Measurements from ENCODE around the gene OR4K2. TPM values are rescaled to one million over a fixed set of nuclear protein-coding genes. Genes with fewer than 3 reads are reported as not detected.

The OR4K2 gene
- total RNA-seq, 1 donor from 2014 or later, result not detected

DNA sequence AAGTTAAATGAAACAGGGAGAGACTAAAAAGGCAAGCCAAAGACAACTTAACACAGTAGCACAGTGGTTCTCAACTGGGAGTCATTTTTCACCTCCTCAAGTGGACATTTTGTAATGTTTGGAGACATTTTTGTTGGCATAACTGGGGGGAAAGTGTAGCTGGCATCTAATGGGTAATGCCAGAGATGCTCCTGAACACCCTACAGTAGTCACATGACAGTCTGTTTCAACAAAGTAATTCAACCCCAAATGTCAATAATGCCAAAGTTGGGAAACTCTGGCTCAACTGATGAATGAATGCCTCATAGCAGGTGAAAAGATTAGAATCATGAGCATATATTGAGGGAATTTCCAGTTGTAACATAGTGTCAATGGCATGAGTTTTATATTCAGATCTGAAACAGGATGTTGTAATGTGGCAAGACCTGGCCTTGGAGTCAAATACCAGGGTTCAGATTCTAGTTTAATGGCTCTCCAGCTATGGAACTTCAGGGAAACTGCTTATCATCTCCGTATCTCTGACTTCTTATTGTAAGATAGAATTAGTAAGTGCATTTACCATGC, 43.1 kb downstream of the OR4K2 start:
- DNase-seq (ENCODE audit: low read depth), result no peak
- TF ChIP-seq, protein P1, sequence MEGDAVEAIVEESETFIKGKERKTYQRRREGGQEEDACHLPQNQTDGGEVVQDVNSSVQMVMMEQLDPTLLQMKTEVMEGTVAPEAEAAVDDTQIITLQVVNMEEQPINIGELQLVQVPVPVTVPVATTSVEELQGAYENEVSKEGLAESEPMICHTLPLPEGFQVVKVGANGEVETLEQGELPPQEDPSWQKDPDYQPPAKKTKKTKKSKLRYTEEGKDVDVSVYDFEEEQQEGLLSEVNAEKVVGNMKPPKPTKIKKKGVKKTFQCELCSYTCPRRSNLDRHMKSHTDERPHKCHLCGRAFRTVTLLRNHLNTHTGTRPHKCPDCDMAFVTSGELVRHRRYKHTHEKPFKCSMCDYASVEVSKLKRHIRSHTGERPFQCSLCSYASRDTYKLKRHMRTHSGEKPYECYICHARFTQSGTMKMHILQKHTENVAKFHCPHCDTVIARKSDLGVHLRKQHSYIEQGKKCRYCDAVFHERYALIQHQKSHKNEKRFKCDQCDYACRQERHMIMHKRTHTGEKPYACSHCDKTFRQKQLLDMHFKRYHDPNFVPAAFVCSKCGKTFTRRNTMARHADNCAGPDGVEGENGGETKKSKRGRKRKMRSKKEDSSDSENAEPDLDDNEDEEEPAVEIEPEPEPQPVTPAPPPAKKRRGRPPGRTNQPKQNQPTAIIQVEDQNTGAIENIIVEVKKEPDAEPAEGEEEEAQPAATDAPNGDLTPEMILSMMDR (conservative IDR thresholded peaks at IDR 0.05; ENCODE audit: low read depth, low read length), result no peak

DNA sequence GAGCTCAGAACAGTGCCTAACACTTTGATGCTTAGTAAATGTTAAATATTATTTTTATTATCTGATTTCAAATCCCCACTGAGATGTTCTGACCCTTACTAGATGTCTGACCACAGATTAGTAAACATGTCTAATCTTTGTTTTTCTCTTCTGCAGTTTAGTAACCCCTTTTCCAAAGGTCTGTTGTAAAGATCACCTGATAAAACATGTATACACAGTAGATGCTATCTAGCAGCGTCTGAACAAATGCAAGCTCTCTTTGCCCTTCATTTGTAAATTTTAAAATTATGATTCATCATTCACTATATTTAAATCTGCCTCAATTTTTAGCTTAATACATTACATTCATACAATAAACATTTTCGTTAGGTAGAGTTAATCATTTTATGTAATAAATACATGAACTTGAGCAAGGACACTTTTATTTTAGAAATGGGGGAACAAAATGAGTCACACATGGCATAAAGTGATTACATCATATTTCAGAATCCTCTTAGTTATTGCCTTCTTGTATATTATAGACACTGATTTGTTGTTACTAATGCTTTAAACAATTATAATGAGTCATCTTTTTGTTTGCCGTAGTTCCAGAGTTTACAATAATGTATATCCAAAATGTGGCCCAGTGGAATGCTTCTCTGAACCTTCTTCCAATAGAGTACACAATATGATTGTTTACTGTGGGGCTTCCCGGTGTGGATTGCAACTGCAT, 43.8 kb downstream of the OR4K2 start:
- DNase-seq (ENCODE audit: low read depth), result no peak
- H3K4me3 ChIP-seq (ENCODE audit: low read depth, low read length), result no peak overlapping the region
- TF ChIP-seq, protein P1 (conservative IDR thresholded peaks at IDR 0.05; ENCODE audit: low read depth, low read length), result no peak

More for the DNA sequence above, 43.1 kb downstream of the OR4K2 start:
- no peak overlapping the region for H3K4me3 ChIP-seq (ENCODE audit: low read depth, low read length)

DNA sequence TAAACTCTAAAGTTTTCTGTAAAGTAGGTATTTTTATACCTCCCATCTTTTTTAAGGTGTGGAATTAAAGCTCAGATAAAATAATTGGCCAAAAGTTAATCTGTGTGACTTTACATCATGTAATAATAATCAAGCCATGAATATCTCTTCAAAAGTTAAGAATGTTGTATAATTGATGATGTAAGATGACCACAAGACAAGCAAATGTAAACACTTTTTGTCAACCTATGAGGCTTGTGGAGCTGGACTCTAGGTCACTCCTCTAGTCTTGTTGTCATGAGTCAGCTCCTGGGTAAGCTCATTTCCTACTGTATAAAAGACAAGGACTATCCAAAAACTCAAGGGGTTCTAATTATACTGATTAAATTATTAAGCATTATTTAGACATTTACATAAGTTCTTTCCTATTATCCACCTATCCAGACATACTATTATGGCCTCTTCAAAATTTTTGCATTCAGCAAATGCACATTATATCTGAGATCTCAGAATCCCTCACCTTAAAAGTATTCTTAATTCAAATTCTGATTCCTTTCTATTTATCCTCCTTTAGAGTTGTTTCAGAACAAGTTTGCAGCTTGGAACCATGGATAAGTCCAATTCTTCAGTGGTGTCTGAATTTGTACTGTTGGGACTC, 45.2 kb downstream of the OR4K2 start, which contains the start of gene OR4K5:
TSS of gene OR4K5 (plus strand) at position 587 of the 637 bp plus-strand sequence. CDS start at position 587, 0 bp downstream.
- TF ChIP-seq, protein P1 (conservative IDR thresholded peaks at IDR 0.05; ENCODE audit: low read depth, low read length), result no peak
- no peak within 1 kb of the TSS for H3K4me3 ChIP-seq (ENCODE audit: low read depth, low read length)
- no peak for DNase-seq (ENCODE audit: low read depth)

DNA sequence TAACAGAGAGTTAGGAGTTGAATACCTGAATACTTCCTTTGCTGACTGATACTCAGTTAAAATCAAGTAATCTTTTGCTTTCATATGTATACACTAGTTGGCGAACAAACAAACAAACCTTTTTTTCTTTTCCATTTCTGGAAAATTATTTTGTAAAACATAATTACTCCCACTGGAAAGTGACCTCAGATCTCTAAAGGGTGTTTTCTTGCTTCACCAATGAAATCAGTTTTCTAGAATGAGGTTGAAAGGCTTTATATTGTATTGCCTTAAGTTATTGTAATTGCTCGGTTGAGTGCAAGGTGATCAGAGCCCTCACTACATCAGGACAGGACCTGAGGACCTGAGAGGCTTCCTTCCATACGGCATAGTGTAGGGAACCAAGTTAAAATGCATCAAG, 55.7 kb downstream of the OR4K2 start, which contains the start of gene OR4K1:
TSS of gene OR4K1 (plus strand) at position 301 of the 400 bp plus-strand sequence. CDS start 4,750 bp downstream, outside the sequence.
- TF ChIP-seq, protein P1 (conservative IDR thresholded peaks at IDR 0.05; ENCODE audit: low read depth, low read length), result no peak

More for the DNA sequence above, 55.7 kb downstream of the OR4K2 start, which contains the start of gene OR4K1:
- no peak for DNase-seq (ENCODE audit: low read depth)
- no peak within 1 kb of the TSS for H3K4me3 ChIP-seq (ENCODE audit: low read depth, low read length)

Other genes with a start within 250 kb of the OR4K2 start
- not detected in 2 replicates for gene OR11H2, start 161.3 kb upstream of the OR4K2 start, total RNA-seq
- gene OR4Q3, start 131.6 kb upstream of the OR4K2 start, total RNA-seq, result not detected in 2 replicates
- not detected in 2 replicates for gene OR4M1, start 101.6 kb upstream of the OR4K2 start, total RNA-seq
- not detected in 2 replicates for gene OR4N2, start 71.4 kb upstream of the OR4K2 start, total RNA-seq
- not detected in 2 replicates for gene OR4K5, start 45.5 kb downstream of the OR4K2 start, total RNA-seq
- gene OR4K1, start 55.8 kb downstream of the OR4K2 start, total RNA-seq, result not detected in 2 replicates
- gene OR4K15, start 100.4 kb downstream of the OR4K2 start, total RNA-seq, result not detected in 2 replicates
- not detected in 2 replicates for gene OR4Q2, start 127.0 kb downstream of the OR4K2 start, total RNA-seq
- not detected in 2 replicates for gene OR4K14, start 144.2 kb downstream of the OR4K2 start, total RNA-seq
- gene OR4K13, start 160.9 kb downstream of the OR4K2 start, total RNA-seq, result not detected in 2 replicates
- gene OR4L1, start 184.9 kb downstream of the OR4K2 start, total RNA-seq, result not detected in 2 replicates
- not detected in 2 replicates for gene OR4K17, start 235.6 kb downstream of the OR4K2 start, total RNA-seq